GM19043 (cell line): ENCODE measurements around the gene HSPG2.
"Not testable (repeated sequence)": the region's sequence is repeated elsewhere in the genome, so short reads cannot be mapped to it uniquely, and the experiment has no call there.

Experiments
- ATAC-seq: cut with Tn5 transposase; IDR thresholded peaks from one replicate; pipeline ENCODE4 v1.9.1; 2021; ENCODE audit warnings: low read depth; ENCODE audit not compliant: unreplicated experiment

The HSPG2 gene

DNA sequence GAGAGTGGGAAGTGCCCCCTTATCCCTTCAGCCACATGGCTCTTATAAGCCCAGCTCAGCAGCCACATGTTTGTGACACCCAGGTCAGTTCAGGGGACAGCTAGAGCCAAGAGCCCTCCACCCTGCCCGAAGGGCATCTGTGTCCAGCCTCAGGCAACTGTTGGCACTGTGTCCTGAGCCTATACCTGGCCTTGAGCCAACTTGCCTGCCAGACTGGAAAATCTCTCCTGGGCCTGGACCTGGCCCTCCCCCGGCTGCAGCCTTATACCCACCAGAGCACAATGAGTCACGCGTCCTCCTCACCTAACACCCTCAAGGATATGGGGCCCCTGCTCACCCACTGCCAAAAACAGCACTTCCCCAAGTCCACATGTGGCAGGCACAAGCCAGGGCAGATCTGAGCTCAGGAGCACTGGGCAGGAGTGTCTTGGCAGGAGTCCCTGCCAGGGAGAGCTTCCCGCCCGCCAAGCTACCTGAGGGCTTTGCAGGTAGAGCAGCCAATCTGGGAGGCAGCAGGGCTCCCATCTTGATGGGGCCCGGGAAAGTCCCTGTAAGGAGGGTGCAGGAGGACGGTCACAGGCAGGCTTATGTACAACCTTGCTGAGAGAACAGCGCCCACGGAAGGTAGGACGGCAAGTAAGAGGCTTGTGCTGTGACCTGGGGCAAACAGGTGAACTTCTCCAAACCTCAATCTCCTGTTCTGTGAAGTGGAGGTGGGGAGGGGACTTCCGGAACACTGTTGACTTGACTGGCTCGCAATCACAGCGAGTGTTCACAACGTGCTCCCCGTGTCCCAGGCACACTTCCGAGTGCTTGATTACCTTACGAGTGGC lies 19.8 kb upstream of the HSPG2 start:
- ATAC-seq: no peak

DNA sequence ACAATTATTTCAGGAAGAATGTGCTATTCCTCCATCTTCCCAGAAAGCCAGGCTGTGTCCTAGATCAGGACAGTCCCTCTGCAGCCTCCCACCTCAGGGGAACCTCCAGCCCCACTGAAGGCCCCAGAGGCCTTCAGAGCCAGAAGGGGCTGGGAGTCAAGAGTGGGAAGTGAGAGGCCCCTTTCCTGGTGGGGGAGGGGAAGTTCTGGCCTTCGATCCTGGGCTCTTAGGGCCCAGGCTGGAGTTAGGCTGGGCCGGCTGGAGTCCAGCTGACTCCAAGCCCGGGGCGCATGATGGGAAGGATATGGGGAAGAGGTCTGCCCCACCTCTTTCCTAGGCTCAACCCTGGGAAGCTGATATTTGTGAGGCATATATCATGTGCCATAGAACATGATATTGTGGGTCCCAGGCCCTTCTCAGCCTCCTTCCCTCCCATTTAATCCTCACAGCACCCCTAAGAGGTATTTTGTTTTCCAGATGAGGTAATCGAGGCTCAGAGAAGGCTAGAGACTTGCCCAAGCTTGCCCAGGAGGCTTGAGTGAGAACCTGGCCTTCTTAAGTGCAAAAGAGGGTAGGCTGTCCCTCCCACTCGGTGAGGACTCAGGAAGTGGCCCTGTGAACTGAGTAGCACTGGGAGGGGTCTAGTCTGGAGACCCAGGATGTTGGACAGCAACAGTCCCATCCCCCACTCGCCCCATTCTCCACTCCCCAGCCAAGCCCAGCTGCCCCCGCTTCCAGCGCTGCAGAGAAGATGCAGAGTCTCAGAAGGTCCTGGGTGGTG lies 18.6 kb upstream of the HSPG2 start:
- ATAC-seq: no peak

DNA sequence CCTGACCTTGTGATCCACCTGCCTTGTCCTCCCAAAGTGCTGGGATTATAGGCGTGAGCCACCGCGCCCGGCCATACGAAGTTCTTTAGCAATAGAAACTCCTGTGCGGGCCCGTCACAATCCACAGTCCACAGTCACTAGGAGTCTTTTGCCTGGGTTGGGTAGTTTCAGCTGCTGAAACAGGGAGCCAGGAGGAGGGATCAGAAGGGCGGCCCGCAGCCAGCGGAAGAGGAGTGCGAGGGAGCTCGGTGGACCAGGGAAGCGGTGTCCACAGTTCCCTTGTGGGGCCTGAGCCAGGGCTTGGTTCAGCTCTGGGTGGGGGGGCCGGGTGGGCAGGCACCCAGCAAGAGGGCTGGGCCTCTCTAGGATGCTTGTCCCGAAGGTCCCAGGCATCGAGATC lies 17.9 kb upstream of the HSPG2 start:
- ATAC-seq: no peak

DNA sequence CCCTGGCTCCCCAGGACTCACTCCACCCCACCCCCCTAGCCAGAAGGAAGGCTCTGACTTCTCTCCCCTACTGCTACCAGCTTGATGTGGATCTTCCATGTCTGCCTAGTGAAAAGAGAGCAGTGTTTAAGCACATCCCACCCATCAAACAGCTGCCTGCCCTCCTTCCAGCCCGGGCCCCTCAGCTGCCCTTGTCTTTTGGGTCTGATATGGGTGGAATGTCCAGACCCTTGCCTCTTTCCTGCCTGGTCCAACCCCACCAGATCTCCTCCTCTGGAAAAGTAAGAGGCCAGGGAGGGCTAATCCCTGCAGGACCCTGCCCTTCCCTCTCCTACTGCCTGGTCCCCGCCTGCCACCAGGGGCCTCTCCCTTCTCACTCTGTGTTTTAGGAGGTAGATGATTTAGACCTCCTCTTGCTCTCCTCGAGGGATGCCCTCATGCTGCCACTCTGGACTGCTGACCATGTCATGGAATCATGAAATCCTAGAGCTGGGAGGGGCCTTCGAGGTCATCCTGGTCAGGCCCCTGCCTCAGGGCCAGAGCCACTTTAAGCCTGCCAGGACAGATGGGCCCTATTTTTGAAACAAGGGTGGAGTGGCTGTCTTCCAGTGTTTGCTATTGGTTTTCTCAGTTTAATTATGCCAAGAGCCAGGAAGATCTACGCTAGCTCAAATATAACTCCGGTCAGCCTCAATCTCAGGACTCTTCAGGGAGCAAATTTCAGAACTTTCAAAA lies 15.8 kb upstream of the HSPG2 start:
- ATAC-seq: no peak

DNA sequence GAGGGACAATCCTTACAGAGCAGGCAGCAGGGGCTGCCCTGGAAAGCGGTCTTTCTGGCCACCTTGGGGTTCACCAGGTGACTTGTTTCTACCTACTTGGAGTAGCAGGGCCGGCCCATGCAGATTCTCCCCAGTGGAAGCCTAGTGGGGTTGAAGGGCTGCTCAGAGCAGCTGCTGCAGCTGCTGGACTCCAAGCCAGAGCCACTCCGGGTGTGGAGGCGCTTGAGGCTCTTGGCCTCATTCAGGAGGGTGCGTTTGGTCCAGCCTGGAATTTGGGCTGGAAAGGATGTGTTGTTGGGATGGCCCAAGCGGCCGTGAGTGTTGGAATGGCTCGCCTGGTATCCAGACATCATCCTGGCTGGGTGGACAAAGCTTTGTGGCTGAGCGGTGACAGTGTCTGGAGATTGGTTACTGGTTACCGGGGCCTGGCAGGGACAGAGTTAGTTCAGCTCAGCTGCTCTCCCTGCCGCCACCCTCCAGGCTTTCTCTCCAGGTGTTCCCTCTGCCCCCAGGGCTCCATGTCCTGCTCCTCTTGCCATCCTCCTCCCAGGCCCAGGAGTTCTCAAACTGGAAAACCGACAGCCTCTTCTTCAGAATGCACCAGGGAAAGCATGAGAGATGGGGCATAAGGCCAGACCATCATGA lies 14.2 kb upstream of the HSPG2 start:
- ATAC-seq: no peak

DNA sequence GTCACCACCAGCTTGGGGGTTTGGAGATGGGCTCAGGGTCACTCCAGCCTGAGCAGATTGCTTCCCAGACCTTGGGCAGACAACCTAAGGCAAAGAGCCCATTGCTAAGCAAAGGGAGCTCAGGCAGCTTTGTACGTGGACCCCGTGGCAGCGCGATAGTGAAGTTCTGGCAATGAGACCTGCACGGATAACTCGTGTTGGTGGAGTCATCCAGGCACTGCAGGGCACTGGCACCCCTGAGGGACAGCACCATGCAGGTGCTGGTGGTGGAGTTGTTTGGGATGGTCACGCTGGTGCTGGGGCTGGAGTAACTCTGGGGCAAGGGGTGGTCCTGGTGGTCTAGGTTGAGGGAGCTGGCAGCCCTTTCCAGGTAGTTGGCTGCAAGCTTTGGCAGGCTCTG lies 13.6 kb upstream of the HSPG2 start:
- ATAC-seq: no peak

DNA sequence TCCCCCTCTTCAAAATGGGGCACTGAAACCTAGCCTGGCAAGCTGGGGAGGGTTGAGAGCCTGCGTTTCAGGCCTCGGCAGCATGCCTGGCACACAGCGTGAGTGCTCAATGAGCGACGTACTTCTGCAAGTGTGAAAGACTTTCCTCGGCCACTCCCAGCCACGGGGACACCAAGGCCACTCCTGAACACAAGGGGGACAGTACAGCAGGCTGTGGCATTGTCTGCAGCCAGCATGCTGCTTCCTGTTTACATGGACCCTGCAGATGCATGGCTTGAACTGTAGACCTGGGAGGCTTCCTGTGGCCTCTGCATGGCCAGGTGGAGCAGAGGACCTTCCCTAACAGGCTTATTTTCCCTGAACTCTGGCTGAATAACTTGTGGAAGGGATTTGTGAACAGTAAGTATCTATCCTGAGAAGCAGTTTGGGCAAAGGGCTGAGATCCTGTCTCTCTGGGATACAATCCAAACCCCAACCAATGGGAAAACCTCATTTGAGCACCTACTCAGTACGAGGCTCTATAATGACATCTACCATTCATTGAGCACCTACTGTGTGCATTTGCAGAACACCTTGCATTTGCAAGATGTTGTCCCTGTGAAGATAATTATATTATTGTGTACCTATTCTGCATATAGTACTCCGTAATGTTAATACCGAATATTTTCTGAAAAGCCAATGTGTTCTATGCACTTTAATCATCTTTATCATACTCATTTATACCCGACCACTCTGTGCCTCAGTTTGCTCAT lies 9.9 kb upstream of the HSPG2 start:
- no peak for ATAC-seq

DNA sequence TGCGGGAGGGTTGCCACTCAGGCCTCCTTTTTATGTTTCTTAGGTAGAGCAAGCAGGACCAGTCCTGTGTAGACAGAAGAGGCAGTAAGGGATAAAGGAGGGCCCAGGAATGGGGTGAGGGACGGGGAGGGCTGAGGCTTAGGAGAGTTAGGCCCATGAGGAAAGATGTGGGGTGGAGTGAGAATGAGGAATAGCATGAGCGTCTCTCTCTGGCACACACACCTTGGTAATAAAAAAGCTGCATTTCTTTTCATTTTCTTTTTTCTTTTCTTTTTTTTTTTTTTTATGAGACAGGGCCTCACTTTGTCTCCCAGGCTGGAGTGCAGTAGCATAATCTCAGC lies 7.6 kb upstream of the HSPG2 start:
- no peak for ATAC-seq

DNA sequence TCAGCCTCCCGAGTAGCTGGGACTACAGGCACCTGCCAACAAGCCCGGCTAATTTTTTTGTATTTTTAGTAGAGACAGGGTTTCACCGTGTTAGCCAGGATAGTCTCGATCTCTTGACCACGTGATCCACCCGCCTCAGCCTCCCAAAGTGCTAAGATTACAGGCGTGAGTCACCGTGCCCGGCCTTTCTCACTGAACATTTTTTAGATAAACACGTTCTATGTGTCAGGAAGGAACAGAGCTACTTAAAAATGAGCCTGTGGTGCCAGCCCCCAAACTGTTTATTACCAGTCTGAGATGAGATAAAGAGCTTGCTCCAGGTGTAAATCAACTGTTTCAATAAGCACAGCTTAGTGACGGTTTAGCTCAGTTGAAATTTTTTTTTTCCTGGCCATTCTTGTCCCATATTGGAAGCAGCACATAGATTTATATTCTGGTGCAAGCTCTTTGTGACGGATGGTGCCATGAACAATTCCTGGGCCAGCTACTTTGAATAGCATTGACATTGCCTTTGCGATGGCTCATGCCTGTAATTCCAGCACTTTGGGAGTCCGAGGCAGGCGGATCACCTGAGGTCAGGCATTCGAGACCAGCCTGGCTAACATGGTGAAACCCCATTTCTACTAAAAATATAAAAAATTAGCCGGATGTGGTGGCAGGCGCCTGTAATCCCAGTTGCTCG lies 6.0 kb upstream of the HSPG2 start:
- not testable (repeated sequence) for ATAC-seq

DNA sequence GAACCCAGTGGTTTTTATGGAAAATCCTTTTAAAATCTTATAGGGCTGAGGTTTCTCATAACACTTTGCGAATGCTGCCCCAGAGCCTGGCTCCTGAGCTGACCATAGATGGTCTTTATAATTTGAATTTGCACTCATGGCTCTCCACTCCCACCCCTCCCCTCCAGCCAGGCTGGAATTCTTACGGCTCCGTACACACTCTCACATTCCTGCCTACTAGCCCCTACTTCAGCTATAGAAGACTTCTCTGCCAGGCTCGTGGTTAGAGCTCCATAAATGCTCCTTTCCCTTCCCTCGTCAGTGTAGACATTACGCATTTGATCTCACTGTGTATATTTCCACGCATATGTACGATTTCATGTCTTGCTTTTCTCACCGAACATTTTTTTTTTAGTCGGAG lies 5.4 kb upstream of the HSPG2 start:
- no peak for ATAC-seq

DNA sequence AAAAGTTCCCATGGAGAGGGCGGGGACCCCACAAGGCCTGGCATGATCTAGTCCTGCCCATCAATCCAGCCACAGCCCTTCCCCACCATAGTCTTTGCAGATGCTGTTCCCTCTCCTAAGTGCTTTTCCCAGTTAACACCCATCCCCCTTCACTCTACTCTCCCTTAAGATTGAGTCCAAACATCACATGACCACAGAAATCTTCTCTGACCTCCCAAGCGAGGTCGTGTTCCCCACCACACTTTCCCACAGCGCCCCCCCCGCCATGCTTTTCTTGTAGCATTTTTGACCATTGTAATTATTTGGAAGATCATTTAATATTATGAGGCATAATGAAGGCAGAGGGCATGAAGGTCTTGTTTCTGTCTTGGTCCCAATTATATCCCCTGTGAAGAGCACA lies 4.3 kb upstream of the HSPG2 start:
- no peak for ATAC-seq

DNA sequence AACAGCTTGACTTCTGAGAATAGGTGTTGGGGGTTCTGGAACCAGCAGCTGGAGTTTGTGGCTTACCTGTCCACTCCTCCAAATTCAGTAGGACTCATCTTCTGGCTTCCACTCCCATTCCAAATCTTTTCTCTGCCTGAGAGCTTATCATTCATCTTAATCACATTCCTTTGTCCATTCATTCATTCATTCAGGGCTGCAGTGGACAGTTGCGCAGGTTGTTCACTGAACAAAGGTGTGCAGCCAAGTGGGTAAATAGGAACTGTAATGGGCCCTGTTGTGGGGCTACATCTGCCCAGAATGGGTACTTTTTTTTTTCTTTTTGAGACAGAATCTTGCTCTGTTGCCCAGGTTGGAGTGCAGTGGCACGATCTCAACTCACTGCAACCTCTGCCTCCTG lies 3.4 kb upstream of the HSPG2 start:
- no peak for ATAC-seq

DNA sequence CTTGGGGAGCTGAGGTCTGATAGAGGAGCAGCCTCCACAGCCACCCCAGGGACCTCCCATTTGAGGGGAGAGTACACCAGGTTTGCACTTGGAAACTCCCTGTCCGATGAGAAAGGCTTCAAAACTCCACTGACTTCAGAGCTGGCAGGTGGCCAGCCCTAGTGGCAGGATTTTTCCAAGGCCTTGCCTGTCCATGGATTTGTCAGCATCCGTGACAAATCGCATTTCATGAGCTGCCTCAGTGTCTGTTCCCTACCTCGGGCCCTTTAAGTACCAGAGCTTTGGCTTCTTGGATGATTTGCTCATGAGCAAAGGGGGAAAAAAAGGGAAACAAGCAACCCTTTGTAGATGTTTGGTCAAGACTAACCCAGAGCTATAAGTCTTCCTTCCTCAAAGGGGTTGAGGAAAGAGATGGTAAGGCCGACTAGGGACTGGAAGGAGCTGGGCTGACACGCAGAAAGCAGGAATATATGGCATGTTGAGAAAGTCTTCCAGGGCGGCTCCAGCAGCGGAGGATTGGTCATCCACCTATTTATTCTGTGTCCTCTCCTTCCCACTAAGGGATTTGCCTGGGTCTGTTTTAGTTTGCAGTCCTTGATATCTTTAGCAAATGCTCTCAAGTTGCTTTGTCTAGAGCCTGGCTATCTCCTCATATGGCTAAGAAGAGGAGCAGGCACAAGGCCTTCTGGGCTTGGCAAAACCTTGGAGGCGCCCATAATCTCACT lies 2.7 kb upstream of the HSPG2 start:
- no peak for ATAC-seq

DNA sequence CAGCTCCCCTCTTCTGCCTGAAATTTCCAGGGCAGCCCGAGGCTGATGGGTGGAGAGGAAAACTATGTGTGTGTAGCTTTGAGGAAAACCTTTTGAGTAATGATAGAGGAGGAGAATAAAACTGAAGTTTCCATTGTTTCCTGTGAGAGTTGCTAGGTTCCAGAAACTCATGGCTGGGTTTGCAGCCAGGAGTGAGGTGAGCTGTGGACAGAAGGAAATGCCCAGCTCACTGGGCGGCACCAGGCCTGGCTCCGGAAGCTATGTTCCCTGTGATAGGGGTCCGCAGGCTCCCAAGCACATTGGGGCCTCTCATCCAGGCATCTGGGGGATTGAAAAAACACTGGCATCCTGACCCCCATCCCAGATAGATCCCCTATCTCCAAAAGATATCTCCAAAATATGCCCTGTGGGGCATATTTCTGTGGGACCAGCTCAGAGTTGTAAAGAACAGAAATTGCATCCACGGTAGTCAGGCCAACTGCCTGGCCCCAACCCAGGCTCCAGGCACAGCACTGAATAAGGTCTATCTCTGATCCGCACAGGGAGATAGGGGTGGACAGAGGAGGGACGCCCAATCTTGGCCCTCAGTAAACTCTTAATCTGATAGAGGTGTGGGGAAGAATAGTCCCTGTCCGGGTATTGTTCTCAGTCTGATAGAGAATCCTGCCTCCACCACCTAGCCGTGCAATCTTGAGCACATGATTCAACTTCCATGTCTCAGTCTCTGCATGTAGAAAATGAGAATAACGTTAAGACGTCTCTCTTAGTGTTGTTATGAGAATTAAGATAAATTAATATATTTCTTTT lies 1.8 kb upstream of the HSPG2 start:
- no peak for ATAC-seq

DNA sequence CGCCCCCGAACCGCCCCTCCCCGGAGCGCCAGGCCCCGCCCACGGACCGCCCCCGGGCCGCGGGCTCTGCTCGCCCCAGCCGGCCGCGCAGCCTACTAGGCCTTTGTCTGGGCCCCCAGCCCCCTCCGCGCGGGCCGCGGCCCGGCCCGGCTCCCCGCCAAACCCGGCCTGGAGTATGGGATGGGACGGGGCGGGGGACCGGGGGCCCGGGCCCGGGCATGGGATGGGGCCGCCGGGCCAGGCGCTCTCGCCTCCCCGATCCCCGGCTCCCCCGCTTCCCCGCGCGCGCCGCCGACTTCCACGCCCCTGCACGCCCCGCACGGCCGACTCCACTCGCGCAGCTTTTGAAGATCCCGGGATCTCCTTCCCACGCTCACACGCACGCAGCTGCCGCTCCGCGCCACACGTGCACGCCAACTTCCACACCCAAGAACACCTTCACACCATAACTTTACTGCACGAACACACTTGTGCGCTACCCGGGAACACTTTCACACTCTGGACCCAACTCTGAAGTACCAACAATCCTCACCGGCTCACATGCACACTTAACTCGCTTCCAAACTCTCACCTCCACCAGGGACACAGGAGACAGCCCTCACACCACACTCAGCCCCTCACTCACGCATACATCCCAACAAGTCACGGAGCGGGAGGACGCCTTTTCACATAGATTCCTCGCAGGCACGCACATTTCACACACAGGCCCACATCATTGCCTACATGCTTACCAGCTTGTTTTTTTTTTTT lies 437 bp upstream of the HSPG2 start:
- ATAC-seq: no peak

DNA sequence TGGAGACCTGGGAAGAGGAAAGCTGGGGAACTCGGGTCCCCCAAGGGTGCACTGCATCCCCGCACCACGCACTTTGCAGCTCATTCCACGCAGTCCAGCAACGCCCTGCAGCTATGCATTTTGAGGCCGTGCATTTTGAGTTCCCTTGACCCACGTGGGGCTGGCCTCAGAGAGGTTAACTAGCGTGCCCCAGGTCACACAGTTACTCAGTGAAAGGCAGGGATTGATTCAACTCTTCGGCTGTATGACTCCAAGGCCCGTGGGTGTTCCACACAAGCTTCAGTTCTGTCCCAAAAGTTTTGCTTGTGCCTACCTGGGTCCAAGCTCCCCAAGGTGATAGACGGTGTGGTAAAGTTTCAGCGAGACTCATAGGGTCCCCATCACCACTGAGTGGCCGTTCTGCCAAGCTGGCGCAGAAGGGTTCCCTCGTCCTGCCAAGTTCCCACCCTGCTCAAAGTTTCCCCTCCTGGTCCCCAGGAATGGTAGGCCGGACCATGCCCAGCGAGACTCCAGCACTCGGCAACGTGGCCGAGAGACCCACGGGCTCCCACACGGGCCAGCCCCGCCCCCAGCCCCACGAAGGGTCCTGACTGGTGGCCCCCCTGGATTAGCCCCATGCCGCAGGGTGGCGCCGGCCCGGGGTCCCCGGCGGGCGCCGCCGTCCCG lies 611 bp downstream of the HSPG2 start:
- no peak for ATAC-seq

DNA sequence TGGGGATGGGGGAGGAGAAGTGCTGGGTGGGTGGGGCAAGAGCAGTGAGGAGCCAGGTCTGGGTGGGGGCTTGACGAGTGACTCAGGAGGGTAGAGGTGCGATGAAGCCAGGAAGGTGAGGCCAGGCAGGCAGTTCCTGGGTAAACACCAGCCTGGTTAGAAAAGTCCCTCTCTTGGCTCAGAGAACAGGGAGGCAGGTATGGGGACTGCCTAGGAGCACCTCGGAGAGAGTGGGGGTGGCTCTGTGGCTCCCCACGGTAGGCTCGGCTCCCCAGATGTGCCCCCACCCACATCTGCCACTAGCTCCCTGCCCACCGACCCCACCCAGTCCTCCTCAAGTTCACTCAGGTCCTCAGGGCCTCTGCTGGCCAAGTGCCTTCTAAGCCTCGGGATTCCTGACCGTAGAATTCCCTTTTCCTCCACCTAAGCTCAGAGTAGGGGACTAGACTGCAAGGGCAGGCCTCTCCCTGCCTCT lies 1.2 kb downstream of the HSPG2 start:
- ATAC-seq: no peak
